ENCODE data around the gene LAMA2.

LAMA2 gene

DNA sequence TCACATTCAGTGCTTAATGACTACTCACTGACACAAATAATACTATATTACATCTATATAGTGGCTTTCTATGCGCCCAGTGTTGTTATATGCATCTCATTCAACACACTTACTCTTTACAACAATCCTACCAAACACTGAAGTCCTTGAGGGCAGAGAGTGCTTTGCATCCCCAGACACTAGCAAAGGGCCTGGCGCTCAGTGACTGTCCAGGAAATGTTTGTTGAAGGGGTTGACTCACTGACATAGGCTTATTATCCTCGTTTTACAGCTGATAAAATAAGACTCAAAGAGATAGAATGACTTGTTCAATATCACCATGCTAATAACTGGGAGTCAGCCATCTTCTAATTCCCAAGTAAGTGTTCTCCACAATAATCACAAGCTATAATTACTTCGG, 663.8 kb downstream of the LAMA2 start:
- no peak for DNase-seq

DNA sequence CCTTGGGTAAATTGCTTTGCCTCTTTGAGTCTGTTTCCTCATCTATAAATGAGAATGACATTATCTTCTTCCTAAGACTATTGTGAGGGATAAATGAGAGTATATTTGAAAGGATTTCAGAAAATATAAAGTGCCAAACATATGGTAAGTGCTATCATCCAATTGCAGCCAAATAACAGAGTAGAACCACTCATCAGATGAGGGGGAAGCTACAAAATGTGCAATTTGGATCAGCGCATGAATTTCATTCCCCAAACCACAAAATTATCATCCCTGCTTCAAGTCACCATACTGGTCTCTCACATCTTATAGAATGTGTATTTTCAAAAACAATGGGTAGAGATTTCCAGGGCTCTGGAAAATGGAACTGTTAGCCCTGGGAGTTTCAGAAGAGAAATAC, 668.5 kb downstream of the LAMA2 start:
- no peak for DNase-seq

DNA sequence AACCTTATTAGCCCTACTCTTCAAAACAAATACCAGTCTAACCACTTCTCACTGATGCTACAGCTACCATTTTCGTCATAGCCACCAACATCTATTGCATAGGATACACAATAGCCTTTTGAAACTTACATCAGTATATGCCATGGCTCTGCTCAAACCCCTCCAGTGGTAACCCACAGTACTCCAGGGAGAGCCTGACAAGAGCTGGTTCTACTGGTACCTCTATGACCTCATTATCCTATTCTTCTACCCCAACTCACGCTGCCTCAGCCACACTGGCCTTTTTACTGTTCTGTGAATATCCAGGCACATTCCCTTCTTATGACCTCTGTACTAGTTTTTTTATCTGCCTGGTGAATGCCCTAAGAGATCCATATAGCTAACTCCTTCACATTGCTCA, 669.5 kb downstream of the LAMA2 start:
- DNase-seq = no peak

DNA sequence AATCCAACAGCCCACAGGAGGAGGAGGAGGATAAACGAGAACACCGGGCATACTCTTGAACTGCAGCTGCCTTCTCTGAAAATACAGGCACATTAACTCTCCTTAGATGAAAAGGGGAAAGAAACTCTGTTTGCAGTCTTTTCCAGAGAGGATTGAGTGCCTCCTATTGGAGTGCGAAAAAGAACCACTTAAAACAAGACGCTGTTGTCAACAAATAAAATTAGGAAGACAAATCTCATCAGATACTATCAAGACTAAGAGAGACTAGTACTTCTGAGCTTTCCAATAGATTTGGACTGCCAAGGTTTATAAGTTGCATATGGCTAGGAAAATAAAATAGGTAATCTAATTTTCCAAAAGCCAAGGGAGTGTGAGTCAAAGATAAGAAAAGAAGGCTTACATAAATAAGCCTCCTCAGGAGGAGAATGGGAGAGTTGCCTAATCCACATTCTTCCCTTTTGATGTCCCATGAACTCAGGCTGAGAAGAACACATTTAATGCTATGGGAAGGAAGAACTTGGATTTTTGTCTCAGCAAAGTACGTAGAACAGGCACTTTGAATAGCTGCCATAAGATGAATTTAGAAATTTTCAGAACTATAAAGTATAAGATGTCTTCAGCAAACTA, 672.4 kb downstream of the LAMA2 start:
- DNase-seq = no peak

DNA sequence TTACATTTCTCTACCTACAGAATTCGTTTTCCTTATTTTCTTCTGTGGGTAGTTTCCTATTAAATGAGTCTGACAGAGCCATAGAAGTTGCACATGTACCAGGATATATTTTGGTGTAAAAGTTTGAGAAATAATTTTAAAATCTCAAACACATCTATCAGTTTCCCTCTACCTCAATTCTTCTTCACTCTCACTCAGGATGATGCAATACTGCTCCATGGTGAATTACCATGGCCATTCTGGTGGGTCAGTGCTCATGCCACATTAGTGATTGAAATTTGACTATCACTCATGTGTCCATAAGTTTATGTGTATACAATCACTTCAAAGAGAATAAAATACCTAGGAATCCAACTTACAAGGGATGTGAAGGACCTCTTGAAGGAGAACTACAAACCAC, 675.3 kb downstream of the LAMA2 start:
- DNase-seq = no peak

DNA sequence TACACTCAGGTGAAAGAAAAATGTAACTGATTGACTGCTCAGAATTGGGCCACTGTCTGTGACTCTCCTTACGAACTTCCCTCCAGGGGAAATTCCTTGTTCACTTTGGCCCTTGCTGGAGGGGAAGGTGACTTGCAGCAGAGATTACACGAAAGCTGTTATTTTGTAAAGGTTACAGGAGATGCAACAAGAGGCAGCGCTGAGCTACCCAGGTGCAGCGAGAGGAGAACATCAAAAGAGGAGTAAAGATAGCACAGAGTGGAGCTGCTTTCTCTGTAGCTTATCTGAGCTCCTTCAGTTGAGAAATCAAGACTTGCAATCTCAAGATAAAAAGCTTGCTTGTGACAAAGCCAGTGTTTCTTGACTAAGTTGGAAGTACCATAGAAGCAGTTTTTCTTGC, 682.4 kb downstream of the LAMA2 start:
- no peak for DNase-seq

DNA sequence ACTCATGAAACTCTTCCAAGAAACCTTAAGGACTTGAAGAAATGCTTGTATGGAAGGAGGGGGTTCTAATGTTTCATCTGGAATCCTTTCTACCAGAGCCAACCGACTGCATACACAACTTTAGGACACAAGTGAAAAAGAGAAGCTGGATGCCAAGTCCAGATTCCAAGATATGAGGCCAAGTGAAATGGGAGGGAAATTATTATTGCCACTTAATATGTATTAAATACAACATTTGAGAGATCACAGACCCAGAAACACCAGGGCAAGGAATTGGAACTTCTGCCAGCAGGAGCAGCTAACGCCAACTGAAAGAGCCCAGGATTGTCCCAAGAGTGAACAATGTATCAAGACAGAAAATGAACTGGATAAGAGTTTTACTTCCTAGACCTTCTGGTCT, 682.9 kb downstream of the LAMA2 start:
- DNase-seq = no peak

All from NCI-H2029 treated with DMSO at 0.1 percent for 48 hours (cell line).